Right forelimb (tissue), 1 donor: ENCODE results near the gene PRDX1.
"Not testable (repeated sequence)": the region's sequence is repeated elsewhere in the genome, so short reads cannot be mapped to it uniquely, and the experiment has no call there.

Source experiments
- DNase-seq: peaks from one replicate; pipeline ENCODE4 v3.0.0-alpha.2; 2018

PRDX1 gene

GRCh38 chr1:45503462-45504360, 18.0 kb downstream of the PRDX1 start:
- no peak for DNase-seq

DNA sequence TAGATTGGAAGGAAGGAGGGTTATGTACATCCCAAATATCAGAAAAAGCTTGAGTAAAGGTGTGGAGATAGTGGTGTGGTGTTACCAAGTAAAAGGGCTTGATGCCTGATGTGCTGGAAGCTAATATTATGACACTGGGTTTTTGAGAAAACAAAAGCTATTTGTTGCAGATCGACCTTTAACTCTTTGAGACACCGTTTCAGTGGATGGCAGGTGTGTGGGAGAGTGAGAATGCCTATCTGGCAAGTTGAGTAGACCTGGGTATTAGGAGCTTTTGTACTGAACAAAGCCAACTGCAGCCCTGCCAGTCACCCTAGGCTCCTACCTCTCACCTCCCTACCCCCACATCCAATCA, 20.2 kb downstream of the PRDX1 start:
- DNase-seq = no peak

DNA sequence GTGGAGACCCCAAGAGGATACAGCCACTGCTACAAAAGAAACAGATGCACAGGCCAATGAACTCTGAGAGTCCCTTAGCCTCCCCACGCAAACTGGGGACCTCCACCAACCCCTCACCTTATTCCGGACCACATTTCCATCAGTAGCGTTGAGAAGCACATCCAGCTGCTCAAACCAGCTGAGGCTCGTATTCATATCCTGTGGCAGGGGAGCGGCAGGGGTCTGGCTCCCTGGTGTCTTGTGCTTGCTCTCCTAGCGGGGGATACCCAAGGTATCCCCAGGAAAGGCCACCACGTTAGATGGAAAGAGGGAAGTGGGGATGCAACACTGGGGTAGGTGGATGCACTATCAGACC, 22.3 kb downstream of the PRDX1 start:
- DNase-seq = no peak

GRCh38 chr1:45498279-45498678, 23.4 kb downstream of the PRDX1 start:
- no peak for DNase-seq

- no peak for DNase-seq
Measured at GRCh38 chr1:45493116-45493697, 28.5 kb downstream of the PRDX1 start.

GRCh38 chr1:45492691-45493090, 29.0 kb downstream of the PRDX1 start:
- DNase-seq = no peak

- DNase-seq = no peak
Measured at GRCh38 chr1:45491487-45492260, 30.0 kb downstream of the PRDX1 start.

GRCh38 chr1:45490626-45491486, 30.8 kb downstream of the PRDX1 start, which contains the start of gene TESK2:
Gene TESK2, minus strand, starts transcription at chr1:45491163. Its CDS starts 33,378 bp downstream, at chr1:45457785.
- DNase-seq = peak; percentile 97

DNA sequence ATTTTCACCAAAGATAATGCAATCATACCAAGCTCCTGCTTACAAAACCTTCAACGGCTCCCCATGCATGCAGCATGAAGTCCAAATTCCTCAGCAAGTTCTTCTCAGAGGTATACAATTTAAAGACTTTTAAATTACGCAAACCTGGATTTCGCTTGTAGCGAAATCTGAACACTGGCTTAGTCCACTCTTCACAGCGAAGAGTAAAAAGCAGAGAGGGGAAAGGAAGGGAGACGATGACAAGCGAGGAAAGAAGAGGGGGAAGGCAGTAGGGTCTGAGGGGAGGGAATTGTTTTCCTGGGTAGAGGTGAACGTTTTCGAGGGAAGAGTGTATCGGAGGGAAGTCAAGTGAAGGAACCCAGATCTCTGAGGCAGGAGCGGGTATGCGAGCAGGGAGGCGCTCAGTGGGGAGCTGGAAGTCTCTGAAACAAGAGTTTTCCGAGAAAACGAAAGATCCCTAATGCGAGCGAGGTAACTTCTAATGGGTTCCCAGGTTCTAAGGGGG, 31.5 kb downstream of the PRDX1 start:
- DNase-seq = no peak

DNA sequence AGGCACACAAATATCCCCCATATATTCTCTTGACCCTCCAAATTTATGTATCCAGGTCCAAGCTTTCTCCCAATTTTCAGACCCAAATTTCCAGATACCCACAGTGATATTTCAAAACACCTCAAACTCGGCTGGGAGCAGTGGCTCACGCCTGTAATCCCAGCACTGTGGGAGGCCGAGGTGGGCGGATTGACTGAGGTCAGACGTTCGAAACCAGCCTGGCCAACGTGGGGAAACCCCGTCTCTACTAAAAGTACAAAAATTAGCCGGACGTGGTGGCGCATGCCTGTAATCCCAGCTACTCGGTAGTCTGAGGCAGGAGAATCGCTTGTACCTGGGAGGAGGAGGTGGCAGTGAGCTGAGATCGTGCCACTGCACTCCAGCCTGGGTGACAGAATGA, 32.3 kb downstream of the PRDX1 start:
- not testable (repeated sequence) for DNase-seq

DNA sequence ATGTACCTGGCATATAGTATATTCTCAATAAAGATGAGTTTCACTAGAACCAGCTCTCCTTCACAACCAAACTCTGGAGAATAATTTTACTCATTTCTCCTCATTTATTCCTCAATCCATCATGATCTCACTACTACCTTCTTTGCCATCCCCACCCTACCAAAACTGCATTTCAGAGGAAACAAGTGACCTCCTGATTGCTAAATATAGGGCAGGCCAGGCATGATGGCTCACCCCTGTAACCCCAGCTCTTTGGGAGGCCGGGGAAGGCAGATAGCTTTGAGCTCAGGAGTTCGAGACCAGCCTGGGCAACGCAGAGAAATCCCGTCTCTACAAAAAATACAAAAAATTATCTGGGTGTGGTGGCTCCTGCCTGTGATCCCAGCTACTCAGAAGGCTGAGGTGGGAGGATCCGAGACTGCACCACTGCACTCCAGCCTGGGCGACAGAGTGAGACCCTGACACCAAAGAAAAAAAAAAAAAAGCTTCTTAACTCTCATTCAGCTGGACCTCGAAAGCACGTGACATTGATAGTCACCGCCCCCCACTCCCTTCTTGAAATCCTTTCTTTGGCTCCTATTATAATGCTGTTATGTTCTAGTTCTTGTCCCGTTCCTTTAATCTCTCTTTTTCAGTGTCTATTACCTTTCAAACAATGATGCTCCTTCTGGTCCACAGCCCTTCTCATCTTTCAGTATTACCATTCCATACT, 32.9 kb downstream of the PRDX1 start:
- DNase-seq = no peak

DNA sequence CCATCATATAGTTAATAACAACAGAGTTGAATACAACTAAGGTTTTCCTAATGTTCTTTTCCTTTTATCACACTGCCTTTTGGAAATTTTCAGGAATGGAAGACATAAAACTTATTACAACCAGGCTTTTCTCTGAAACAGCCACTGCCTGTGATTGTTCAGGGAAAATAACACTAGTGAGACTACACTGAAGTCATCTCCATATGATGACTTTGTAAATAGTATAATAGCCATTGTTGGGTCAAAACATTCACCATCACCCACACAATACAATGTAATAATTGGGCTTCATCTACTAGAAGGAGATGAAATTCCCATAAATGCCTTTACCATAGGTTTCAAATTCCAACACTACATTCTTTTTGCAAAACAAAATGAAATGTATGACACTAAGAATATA, 35.7 kb downstream of the PRDX1 start:
- DNase-seq = no peak

DNA sequence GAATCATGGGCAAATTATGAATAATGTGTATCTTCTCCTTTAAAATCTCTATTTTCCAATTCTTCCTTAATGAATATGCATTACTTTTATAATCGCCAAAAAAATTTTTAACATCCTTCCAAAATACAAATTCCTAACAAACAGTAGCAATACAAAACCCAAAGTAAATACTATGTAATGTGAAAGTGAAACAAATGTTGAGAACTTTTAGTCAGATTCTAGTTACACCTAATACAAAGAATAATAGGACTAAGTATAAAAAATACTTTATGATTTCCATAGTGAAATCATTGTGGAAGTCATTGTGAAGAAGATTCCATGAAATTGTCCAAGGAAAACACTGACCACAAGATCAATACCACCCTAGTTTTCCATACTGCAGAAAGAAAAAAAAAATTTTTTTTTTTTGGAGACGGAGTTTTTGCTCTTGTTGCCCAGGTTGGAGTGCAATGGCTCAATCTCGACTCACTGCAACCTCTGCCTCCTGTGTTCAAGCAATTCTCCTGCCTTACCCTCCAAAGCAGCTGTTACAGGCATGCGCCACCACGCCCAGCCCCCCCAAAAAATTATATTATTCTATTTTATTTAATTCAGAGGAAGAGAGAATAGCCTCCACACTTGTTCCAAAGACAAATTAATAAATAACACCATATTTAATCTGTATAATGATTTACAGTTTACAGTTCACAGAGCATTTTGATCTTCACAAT, 42.5 kb downstream of the PRDX1 start:
- no peak for DNase-seq

DNA sequence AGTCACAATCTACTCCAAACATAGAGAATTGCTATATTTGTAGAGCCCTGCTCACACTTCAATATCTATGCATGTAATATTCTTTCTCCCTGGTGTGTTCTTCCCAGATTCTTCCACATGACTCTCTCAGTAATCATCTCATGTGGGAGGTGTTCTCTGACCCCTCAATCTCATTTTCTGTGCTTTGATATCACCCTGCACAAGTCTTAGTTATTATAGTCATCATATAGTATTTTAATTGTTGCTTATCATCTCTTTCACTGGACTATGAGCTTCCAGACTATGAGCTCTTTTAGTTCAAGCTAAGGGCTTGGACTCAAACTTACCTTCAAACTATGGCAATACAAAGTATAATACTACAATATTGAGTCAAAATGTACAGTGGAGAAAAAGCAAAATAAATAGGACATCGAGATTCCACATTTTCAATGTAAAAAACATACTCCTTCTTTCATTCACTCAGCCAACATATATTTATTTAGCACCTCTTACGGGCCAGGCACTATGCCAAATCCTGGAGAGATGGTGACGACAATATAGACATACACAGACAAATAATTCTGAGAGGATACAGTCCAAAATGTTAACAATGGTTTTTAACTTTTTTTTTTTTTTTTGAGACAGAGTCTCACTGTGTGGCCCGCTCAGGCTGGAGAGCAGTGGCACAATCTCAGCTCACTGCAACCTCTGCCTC, 43.4 kb downstream of the PRDX1 start:
- DNase-seq = no peak

GRCh38 chr1:45477646-45478045, 44.0 kb downstream of the PRDX1 start:
- no peak for DNase-seq

- DNase-seq = not testable (repeated sequence)
Measured at GRCh38 chr1:45474194-45474593, 47.5 kb downstream of the PRDX1 start.

GRCh38 chr1:45473302-45473701, 48.4 kb downstream of the PRDX1 start:
- DNase-seq = no peak

- DNase-seq = no peak
Measured at GRCh38 chr1:45470306-45470798, 51.3 kb downstream of the PRDX1 start.

GRCh38 chr1:45467353-45467752, 54.3 kb downstream of the PRDX1 start:
- DNase-seq = not testable (repeated sequence)

DNA sequence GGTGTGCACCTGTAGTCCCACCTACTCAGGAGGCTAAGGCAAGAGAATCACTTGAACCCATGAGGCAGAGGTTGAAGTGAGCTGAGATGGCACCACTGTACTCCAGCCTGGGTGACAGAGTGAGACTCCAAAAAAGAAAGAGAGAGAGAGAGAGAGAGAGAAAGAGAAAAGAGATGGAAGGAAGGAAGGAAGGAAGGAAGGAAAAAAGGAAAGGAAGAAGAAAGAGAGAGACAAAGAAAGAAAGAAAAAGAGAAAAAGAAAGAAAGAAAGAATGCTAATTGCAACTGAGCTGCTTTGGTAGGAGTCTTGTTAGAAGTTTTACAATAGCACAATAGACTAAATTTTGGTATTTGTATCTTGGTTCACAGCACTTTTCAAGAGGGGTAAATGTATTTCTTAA, 56.4 kb downstream of the PRDX1 start:
- no peak for DNase-seq
